K562 (cell line): ENCODE data around the gene TRAPPC12. TPM values are rescaled to one million over a fixed set of nuclear protein-coding genes. Genes with fewer than 3 reads are reported as not detected.

Experiments used
- CCAR2 ChIP-seq: fragments of 200-400 bp; formaldehyde crosslinking; IDR thresholded peaks from 2 replicates; pipeline ENCODE4 v1.6.1; 2017; ENCODE audit warnings: mild to moderate bottlenecking, low read depth, low read length
- CREB1 ChIP-seq, 2 experiments: sonication (generic) in 1 of 2; formaldehyde crosslinking in 1 of 2; IDR thresholded peaks; 2 replicates each; pipeline versions ENCODE4 v1.6.1 to v1.8.0; 2012 to 2022; ENCODE audit warnings: inconsistent platforms in 1 of 2, mild to moderate bottlenecking in 1 of 2, missing genetic modification reagents in 1 of 2, moderate library complexity in 1 of 2
- FOSL1 ChIP-seq: fragments of 200-800 bp; sonication (Bioruptor generic); conservative IDR thresholded peaks from 2 replicates; pipeline ENCODE4 v1.6.1; 2016; ENCODE audit warnings: missing genetic modification characterization, missing compliant biosample characterization
- FOXJ2 ChIP-seq: fragments of 200-800 bp; sonication (Bioruptor generic); IDR thresholded peaks from 2 replicates; pipeline ENCODE4 v1.6.1; 2016; ENCODE audit warnings: missing genetic modification characterization, missing compliant biosample characterization
- HDAC2 ChIP-seq: fragments of 450-650 bp; IDR thresholded peaks from 2 replicates; pipeline ENCODE4 v1.6.1; 2016; ENCODE audit warnings: mild to moderate bottlenecking
- NEUROD1 ChIP-seq: fragments of 150-350 bp; IDR thresholded peaks from 2 replicates; pipeline ENCODE4 v1.6.1; 2014; ENCODE audit warnings: borderline replicate concordance, low read length, low read depth; ENCODE audit not compliant: partially characterized antibody
- ZFP36 ChIP-seq: fragments of 150-350 bp; IDR thresholded peaks from 2 replicates; pipeline ENCODE4 v1.6.1; 2018; ENCODE audit warnings: low read length, low read depth; ENCODE audit not compliant: partially characterized antibody
- ZNF41 ChIP-seq: fragments of 250-450 bp; sonication (Bioruptor Pico); conservative IDR thresholded peaks from 2 replicates; pipeline ENCODE4 v1.4.0; 2020; ENCODE audit warnings: mild to moderate bottlenecking
- polyA plus RNA-seq, 8 experiments: library from polyadenylated mRNA; depleted of rRNA in 4 of 8; stranded (reverse) in 5 of 8; unstranded in 3 of 8; fragments of >200 nt; fragmentation: Nextera tagmentation in 2 of 8; fragmentation: Illumina TruSeq in 1 of 8; extraction: Ambion mirVana in 2 of 8; extraction: Trizol in 1 of 8; gene quantifications; 2 replicates each; pipeline versions ENCODE4 v1.2.1 to v1.2.3, GENCODE V29; 2011 to 2014; ENCODE audit warnings: inconsistent platforms in 1 of 8, missing spikeins in 1 of 8
- total RNA-seq, 7 experiments: library from RNA; depleted of rRNA in 6 of 7; stranded (reverse); fragments of >200 nt in 6 of 7; fragmentation: Illumina TruSeq in 2 of 7; extraction: Trizol in 2 of 7; gene quantifications; 2 replicates each; pipeline versions ENCODE4 v1.2.1 to v1.2.3, GENCODE V29; 2011 to 2021; ENCODE audit warnings: low replicate concordance in 1 of 7
- TF ChIP-seq, protein P1 (sequence below), 2 experiments: IDR thresholded peaks; 2 replicates each; pipeline ENCODE4 v1.6.1; 2011; ENCODE audit warnings: borderline replicate concordance in 1 of 2, control low read depth in 1 of 2, low read depth in 1 of 2, low read length in 1 of 2, mild to moderate bottlenecking in 1 of 2, mixed read lengths in 1 of 2, moderate library complexity in 1 of 2; ENCODE audit not compliant: insufficient read depth in 1 of 2, insufficient read length in 1 of 2, poor library complexity in 1 of 2, severe bottlenecking in 1 of 2; ENCODE audit errors: extremely low read depth in 1 of 2
- TF ChIP-seq, protein P2 (sequence below): fragments of 200-800 bp; sonication (Bioruptor generic); IDR thresholded peaks from 2 replicates; pipeline ENCODE4 v1.6.1; 2017; ENCODE audit warnings: missing genetic modification characterization, missing compliant biosample characterization

Gene TRAPPC12
- total and polyA plus RNA-seq, 9 of the 15 experiments (the other 6 are each of a cell fraction or from before 2014, with no cell fraction given), result 8.0 to 75.2 (median 39.1) TPM

DNA sequence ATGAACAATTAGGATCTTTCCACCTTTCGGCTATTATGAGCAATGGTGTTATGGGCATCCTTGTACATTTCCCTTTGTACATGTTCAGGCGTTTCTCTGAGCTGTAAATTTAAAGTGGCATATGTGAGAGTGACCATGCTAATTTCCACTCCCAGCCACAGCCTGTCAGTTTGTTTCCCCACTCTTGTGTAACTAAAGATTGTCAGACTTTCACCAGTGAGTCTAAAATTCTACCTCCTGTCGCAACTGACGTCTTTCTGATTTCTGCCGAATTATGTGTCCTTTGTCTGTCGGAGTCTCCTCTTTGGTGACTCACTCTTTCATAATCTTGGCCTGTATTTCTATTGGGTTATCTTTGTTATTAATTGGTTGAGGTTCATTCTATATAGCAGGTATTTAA is 50.7 kb downstream of the TRAPPC12 start (continued):
- TF ChIP-seq, protein P1, sequence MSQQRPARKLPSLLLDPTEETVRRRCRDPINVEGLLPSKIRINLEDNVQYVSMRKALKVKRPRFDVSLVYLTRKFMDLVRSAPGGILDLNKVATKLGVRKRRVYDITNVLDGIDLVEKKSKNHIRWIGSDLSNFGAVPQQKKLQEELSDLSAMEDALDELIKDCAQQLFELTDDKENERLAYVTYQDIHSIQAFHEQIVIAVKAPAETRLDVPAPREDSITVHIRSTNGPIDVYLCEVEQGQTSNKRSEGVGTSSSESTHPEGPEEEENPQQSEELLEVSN (IDR thresholded peaks at IDR 0.05; ENCODE audit: borderline replicate concordance in 1 of 2, extremely low read depth in 1 of 2, insufficient read depth in 1 of 2, insufficient read length in 1 of 2, low read depth in 1 of 2, low read length in 1 of 2, poor library complexity in 1 of 2, severe bottlenecking in 1 of 2), result no peak
- TF ChIP-seq, protein P2, sequence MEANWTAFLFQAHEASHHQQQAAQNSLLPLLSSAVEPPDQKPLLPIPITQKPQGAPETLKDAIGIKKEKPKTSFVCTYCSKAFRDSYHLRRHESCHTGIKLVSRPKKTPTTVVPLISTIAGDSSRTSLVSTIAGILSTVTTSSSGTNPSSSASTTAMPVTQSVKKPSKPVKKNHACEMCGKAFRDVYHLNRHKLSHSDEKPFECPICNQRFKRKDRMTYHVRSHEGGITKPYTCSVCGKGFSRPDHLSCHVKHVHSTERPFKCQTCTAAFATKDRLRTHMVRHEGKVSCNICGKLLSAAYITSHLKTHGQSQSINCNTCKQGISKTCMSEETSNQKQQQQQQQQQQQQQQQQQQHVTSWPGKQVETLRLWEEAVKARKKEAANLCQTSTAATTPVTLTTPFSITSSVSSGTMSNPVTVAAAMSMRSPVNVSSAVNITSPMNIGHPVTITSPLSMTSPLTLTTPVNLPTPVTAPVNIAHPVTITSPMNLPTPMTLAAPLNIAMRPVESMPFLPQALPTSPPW (CRISPR knock-in tag), result no peak
- no peak for TF ChIP-seq NEUROD1
- TF ChIP-seq CREB1 (IDR thresholded peaks at IDR 0.05), result no peak
- no peak for TF ChIP-seq CREB1 (CRISPR knock-in tag; IDR thresholded peaks at IDR 0.05)
- no peak for TF ChIP-seq HDAC2
- TF ChIP-seq FOXJ2 (tag), result no peak
- TF ChIP-seq CCAR2, result no peak
- TF ChIP-seq ZNF41, result no peak
- TF ChIP-seq FOSL1 (tag), result no peak
- TF ChIP-seq ZFP36, result no peak
